Upper lobe of right lung (tissue), 1 donor: ENCODE measurements around the gene UBE2Q1. TPM values are rescaled to one million over a fixed set of nuclear protein-coding genes. Genes with fewer than 3 reads are reported as not detected.

Experiments
- ATAC-seq: fragments of 200-7000 bp; cut with Tn5 transposase; one replicate; pipeline ENCODE4 v1.9.1; 2020; ENCODE audit warnings: mild to moderate bottlenecking, moderate library complexity
- DNase-seq: peaks from one replicate; pipeline ENCODE4 v3.0.0-alpha.2; 2020
- H3K27ac ChIP-seq: fragments of 200-600 bp; one replicate; pipeline ENCODE4 v1.8.0; 2022
- H3K27me3 ChIP-seq: fragments of 200-600 bp; one replicate; pipeline ENCODE4 v1.8.0; 2022; ENCODE audit warnings: mild to moderate bottlenecking
- H3K36me3 ChIP-seq: fragments of 200-600 bp; one replicate; pipeline ENCODE4 v1.8.0; 2022
- H3K4me1 ChIP-seq: fragments of 200-600 bp; one replicate; pipeline ENCODE4 v1.8.0; 2022
- H3K4me3 ChIP-seq: fragments of 200-600 bp; one replicate; pipeline ENCODE4 v1.8.0; 2022; ENCODE audit warnings: mild to moderate bottlenecking
- H3K9me3 ChIP-seq: fragments of 200-600 bp; one replicate; pipeline ENCODE4 v1.8.0; 2022
- CTCF ChIP-seq: fragments of 200-600 bp; IDR thresholded peaks from one replicate; pipeline ENCODE4 v1.8.0; 2022; ENCODE audit warnings: antibody characterized with exemption
- intact Hi-C: fragments of 100-400 bp; cut with DNase I; formaldehyde crosslinking; loops from one replicate; pipeline ENCODE4 v1.11.0; 2022
- total RNA-seq: library from RNA; stranded (reverse); fragmentation: NEBNext Ultra II Directional; extraction: Animal tissue kit (Norgen Biotek cat#: 25700); gene quantifications from one replicate; pipeline ENCODE4 v1.2.1, GENCODE V29; 2021
- donor health status: DM: no; HTN: yes; CAD: no; lungs with severe emphysema.

Gene UBE2Q1
- total RNA-seq, 1 donor from 2014 or later: 93.5 TPM

GRCh38 chr1:154524881-154525280 is 33.6 kb downstream of the UBE2Q1 start:
- H3K27ac ChIP-seq: no peak overlapping the region
- no peaks in the 10 kb centered on the region for H3K9me3 ChIP-seq
- H3K27me3 ChIP-seq: no peaks in the 10 kb centered on the region
- intact Hi-C loops: no loop called here
- H3K36me3 ChIP-seq: no peaks in the 10 kb centered on the region
- H3K4me3 ChIP-seq: no peak overlapping the region
- no peak for TF ChIP-seq CTCF
- H3K4me1 ChIP-seq: peaks cover 23% of the 10 kb centered on the region
- ATAC-seq (no peak), DNase-seq (no peak)

GRCh38 chr1:154521695-154522094 is 36.8 kb downstream of the UBE2Q1 start:
- Histone ChIP-seq H3K4me3 (no peak overlapping the region), H3K4me1 (peaks cover 27% of the 10 kb centered on the region), H3K27ac (peak overlapping the region; percentile 19), H3K27me3 (no peaks in the 10 kb centered on the region), H3K9me3 (no peaks in the 10 kb centered on the region), H3K36me3 (no peaks in the 10 kb centered on the region)
- DNase-seq: no peak
- peak; percentile 39 for ATAC-seq
- TF ChIP-seq CTCF: no peak
- intact Hi-C loops: no loop called here

DNA sequence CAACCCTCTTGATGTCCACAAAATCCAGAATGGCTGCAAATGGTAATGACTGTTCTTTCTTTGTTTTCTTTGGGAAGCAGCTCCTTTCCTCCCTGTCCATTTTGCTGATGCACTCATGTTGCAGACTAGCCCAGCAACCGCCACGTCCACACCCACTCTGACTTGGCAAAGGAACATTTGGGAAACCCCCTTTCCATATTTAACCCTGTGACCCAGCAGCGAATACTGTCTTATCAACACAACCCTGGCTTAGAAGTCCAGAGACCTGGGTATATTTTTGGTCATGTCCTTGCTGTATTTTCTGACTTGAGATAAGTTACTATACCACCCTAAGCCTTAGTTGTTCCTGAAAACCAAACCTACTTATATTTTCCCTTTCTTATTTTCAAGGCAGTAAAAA is 38.1 kb downstream of the UBE2Q1 start:
- Histone ChIP-seq H3K4me1 (peaks cover 27% of the 10 kb centered on the region), H3K27ac (peak overlapping the region; percentile 6), H3K36me3 (no peaks in the 10 kb centered on the region), H3K9me3 (no peaks in the 10 kb centered on the region), H3K4me3 (no peak overlapping the region), H3K27me3 (no peaks in the 10 kb centered on the region)
- DNase-seq (peak; percentile 18), ATAC-seq (peak; percentile 41)
- intact Hi-C loops: no loop called here
- TF ChIP-seq CTCF: no peak

DNA sequence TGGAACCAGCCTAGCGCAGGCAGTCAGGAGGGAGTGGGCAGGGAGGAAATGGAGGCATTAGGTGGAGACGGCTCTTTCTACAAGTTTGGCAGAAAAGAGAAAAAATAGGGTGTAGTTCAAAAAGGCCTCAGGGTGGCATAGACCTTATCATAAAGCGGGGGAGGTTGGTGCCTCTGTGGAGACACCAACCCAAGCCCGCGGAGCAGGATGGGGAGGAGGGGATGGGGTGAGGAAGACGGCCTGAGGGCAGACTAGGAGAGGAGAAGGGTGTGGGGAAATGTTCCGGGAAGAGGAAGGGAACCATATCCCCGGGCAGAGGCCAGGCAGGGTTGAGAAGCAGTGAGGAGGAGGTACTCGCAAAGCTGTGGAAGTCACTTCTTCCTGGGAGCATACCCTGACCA is 38.9 kb downstream of the UBE2Q1 start:
- Histone ChIP-seq H3K9me3 (no peaks in the 10 kb centered on the region), H3K27ac (no peak overlapping the region), H3K4me1 (peaks cover 27% of the 10 kb centered on the region), H3K27me3 (no peaks in the 10 kb centered on the region), H3K36me3 (no peaks in the 10 kb centered on the region), H3K4me3 (no peak overlapping the region)
- TF ChIP-seq CTCF: no peak
- DNase-seq (peak; percentile 54), ATAC-seq (peak; percentile 65)
- intact Hi-C loops: no loop called here

DNA sequence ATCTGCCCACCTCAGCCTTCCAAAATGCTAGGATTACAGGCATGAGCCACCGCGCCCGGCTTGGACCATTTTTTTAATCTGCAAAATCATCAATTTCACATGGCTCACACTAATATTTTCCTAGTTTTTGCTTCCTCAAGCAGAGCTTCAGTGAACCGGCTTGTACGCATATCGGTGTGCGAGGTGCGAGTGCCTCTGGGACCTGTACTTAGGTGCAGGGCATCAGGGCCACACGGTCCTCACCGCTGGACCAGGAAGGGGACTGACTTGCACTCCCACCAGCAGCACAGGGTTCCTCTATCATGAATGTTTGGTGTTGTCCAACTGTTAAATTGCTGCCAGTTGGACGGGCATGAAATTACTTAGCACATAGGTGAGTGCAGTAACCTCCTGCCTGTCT is 40.8 kb downstream of the UBE2Q1 start:
- intact Hi-C loops: no loop called here
- Histone ChIP-seq H3K9me3 (no peaks in the 10 kb centered on the region), H3K4me1 (peaks cover 27% of the 10 kb centered on the region), H3K27me3 (no peaks in the 10 kb centered on the region), H3K36me3 (no peaks in the 10 kb centered on the region), H3K4me3 (no peak overlapping the region), H3K27ac (no peak overlapping the region)
- TF ChIP-seq CTCF: no peak
- ATAC-seq (no peak), DNase-seq (no peak)

GRCh38 chr1:154514066-154514553 is 44.4 kb downstream of the UBE2Q1 start:
- no peak for DNase-seq
- H3K36me3 ChIP-seq: no peaks in the 10 kb centered on the region
- H3K4me3 ChIP-seq: no peak overlapping the region
- no peaks in the 10 kb centered on the region for H3K27me3 ChIP-seq
- intact Hi-C loops: no loop called here
- TF ChIP-seq CTCF: no peak
- no peaks in the 10 kb centered on the region for H3K9me3 ChIP-seq
- H3K27ac ChIP-seq: no peak overlapping the region
- ATAC-seq: no peak
- no peaks in the 10 kb centered on the region for H3K4me1 ChIP-seq
